ENCODE data around the gene PDE4B.

The PDE4B gene

DNA sequence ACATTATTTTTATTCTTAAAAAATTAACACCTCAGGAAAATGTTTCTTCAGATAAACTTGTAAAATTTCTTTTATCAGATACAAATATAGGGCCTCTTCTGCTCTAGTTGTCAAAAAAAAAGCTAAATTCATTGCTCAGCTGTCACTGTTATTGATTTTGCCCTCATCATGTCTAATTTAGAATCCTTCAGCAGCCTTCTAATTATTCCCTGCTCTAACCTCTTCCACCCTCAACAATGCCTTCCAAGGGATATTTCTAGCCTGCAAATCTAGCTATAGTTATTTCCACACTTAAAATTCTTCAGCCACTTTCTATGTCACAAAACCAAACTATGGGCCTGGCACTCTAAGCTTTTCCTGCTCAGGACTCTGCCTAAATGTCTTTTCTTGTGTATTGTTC lies 25.2 kb downstream of the PDE4B start:
- H3K9me3 ChIP-seq (replicated peaks; ENCODE audit: low read length) = no peaks in the 10 kb centered on the region
- H3K4me3 ChIP-seq (ENCODE audit: low read length) = no peak overlapping the region
- no peak overlapping the region for H3K4me2 ChIP-seq (ENCODE audit: low read length)
- H3K36me3 ChIP-seq (ENCODE audit: insufficient read depth, low read length) = no peaks in the 10 kb centered on the region
- no peaks in the 10 kb centered on the region for H3K27me3 ChIP-seq (ENCODE audit: control insufficient read depth, insufficient read depth, low read length)
- H3K9ac ChIP-seq (ENCODE audit: low read depth, low read length) = no peak overlapping the region
- peaks cover 34% of the 10 kb centered on the region for H3K4me1 ChIP-seq (ENCODE audit: control insufficient read depth, insufficient read depth, low read length)

DNA sequence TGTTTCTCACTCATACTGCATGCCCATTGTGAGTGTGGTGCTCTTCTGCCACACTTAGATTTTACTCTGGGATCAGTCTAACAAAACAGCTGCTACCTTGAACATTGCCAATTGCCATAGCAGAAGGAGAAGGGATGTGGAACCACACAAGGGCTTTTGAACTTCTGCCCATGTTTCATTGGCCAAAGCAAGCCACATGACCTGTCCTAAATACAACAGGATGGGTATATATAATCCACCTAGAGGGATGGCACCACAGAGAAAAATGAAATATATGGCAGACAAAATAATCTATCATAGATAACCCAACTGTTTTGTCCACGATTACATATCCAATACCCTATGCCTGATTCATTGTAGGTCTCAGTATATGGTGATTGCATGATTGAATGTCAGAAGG lies 26.3 kb downstream of the PDE4B start:
- Histone ChIP-seq H3K36me3 (ENCODE audit: insufficient read depth, low read length) (no peaks in the 10 kb centered on the region), H3K9ac (ENCODE audit: low read depth, low read length) (no peak overlapping the region), H3K4me2 (ENCODE audit: low read length) (no peak overlapping the region), H3K4me3 (ENCODE audit: low read length) (no peak overlapping the region), H3K9me3 (replicated peaks; ENCODE audit: low read length) (no peaks in the 10 kb centered on the region), H3K4me1 (ENCODE audit: control insufficient read depth, insufficient read depth, low read length) (peaks cover 28% of the 10 kb centered on the region), H3K27me3 (ENCODE audit: control insufficient read depth, insufficient read depth, low read length) (no peaks in the 10 kb centered on the region)

DNA sequence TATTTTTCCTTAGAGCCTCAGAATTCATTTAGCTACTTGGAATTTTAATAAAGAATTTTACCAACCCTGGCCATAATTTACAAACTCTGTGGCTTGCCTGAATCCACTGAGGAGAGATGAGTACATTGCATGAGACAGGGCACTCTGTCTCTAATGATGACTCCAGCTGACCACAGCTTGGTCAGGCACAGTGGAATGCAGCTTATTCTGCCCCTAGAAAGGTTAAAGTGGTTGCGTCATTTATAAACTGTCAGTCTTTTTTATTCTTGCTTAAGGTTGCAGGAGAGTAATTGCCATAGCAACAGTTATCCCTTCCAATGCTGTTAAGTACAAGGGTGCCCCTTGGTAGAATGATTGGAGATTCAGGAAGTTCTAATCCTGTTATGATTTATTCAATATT lies 28.3 kb downstream of the PDE4B start:
- peak overlapping the region; percentile 55 for H3K9ac ChIP-seq (ENCODE audit: low read depth, low read length)
- H3K27me3 ChIP-seq (ENCODE audit: control insufficient read depth, insufficient read depth, low read length) = no peaks in the 10 kb centered on the region
- H3K4me3 ChIP-seq (ENCODE audit: low read length) = no peak overlapping the region
- H3K4me1 ChIP-seq (ENCODE audit: control insufficient read depth, insufficient read depth, low read length) = peaks cover 40% of the 10 kb centered on the region
- H3K36me3 ChIP-seq (ENCODE audit: insufficient read depth, low read length) = no peaks in the 10 kb centered on the region
- H3K9me3 ChIP-seq (replicated peaks; ENCODE audit: low read length) = no peaks in the 10 kb centered on the region
- peak overlapping the region; percentile 60 for H3K4me2 ChIP-seq (ENCODE audit: low read length)

DNA sequence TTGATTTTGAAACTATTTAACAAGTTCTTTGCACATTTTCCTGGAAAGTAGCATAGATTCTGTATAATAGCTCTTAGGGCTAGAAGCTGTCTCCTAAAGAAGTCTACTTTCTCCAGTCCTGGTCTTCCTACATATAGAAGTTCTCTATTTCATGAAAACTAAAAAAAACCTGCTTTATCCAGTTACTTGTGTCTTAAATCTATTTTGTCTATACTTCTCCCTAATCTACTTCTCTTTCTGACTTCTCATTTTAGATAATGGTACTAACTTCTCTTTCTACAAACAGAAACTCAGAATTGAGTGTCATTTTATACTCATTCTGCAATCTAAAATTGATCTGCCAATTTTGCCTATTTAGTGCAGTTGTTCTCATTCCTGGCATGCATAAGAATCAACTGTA lies 28.7 kb downstream of the PDE4B start:
- no peaks in the 10 kb centered on the region for H3K27me3 ChIP-seq (ENCODE audit: control insufficient read depth, insufficient read depth, low read length)
- peak overlapping the region; percentile 47 for H3K4me2 ChIP-seq (ENCODE audit: low read length)
- H3K9ac ChIP-seq (ENCODE audit: low read depth, low read length) = peak overlapping the region; percentile 55
- H3K4me1 ChIP-seq (ENCODE audit: control insufficient read depth, insufficient read depth, low read length) = peaks cover 44% of the 10 kb centered on the region
- H3K9me3 ChIP-seq (replicated peaks; ENCODE audit: low read length) = no peaks in the 10 kb centered on the region
- no peak overlapping the region for H3K4me3 ChIP-seq (ENCODE audit: low read length)
- H3K36me3 ChIP-seq (ENCODE audit: insufficient read depth, low read length) = no peaks in the 10 kb centered on the region

DNA sequence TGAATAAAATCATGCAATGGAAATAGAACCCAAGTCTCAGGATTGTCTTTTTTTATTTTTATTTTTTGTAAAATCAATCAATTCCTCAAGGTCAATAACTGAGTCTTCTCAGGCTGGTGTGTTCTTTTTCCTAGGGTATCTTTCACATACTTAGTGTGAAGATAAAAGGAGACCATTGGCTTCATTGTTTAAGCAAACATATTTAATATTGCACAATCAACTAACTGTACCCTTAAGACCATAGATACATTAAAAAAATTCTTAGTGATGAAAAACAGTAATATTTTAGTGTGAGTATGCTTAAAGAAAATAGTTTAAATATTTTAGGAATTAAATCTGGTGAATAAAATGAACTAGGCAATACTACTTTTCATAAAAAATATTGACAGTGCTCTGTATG lies 31.4 kb downstream of the PDE4B start:
- Histone ChIP-seq H3K4me1 (ENCODE audit: control insufficient read depth, insufficient read depth, low read length) (peaks cover 58% of the 10 kb centered on the region), H3K4me2 (ENCODE audit: low read length) (no peak overlapping the region), H3K27me3 (ENCODE audit: control insufficient read depth, insufficient read depth, low read length) (no peaks in the 10 kb centered on the region), H3K9ac (ENCODE audit: low read depth, low read length) (no peak overlapping the region), H3K4me3 (ENCODE audit: low read length) (no peak overlapping the region), H3K9me3 (replicated peaks; ENCODE audit: low read length) (no peaks in the 10 kb centered on the region), H3K36me3 (ENCODE audit: insufficient read depth, low read length) (no peaks in the 10 kb centered on the region)

DNA sequence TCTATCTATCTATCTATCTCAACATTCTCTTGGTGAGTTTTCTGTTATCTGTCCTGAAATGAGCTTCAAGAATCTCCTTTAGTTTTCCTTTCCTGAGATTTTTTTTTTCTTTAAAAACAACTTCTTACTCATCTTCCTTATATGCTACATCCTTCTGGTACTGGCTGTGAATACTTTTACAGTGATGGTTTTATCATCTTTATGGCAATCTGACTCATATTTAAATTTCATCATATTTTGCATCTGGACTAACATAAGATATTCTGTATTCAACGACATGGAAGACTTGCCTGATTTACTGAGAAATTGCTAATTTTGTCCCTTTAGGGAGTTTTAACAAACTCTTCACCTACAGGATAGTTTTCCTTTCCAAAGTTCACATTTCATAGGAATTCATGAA lies 33.0 kb downstream of the PDE4B start:
- H3K4me1 ChIP-seq (ENCODE audit: control insufficient read depth, insufficient read depth, low read length) = peaks cover 46% of the 10 kb centered on the region
- no peaks in the 10 kb centered on the region for H3K9me3 ChIP-seq (replicated peaks; ENCODE audit: low read length)
- no peaks in the 10 kb centered on the region for H3K36me3 ChIP-seq (ENCODE audit: insufficient read depth, low read length)
- peak overlapping the region; percentile 25 for H3K4me2 ChIP-seq (ENCODE audit: low read length)
- H3K27me3 ChIP-seq (ENCODE audit: control insufficient read depth, insufficient read depth, low read length) = no peaks in the 10 kb centered on the region
- no peak overlapping the region for H3K4me3 ChIP-seq (ENCODE audit: low read length)
- H3K9ac ChIP-seq (ENCODE audit: low read depth, low read length) = no peak overlapping the region

DNA sequence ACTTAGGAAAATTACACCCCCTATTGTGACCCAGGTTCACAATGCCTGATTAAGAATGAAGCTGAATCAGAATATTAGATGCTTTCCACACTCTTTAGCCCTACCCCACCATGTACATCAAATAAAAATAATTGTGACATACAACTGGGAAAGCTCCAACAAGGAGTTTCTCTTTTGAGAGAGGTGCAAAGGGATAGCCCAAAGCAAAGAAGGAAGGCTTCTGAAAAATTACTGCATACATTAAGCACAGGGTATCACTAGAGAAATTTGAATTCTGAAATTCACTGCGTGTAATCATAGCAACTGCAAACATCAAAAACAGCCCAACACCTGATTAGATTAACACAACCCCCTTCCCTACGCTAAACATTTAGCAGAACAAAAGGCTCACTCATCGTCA lies 34.1 kb downstream of the PDE4B start:
- Histone ChIP-seq H3K36me3 (ENCODE audit: insufficient read depth, low read length) (no peaks in the 10 kb centered on the region), H3K4me3 (ENCODE audit: low read length) (no peak overlapping the region), H3K4me1 (ENCODE audit: control insufficient read depth, insufficient read depth, low read length) (peaks cover 40% of the 10 kb centered on the region), H3K9ac (ENCODE audit: low read depth, low read length) (no peak overlapping the region), H3K4me2 (ENCODE audit: low read length) (peak overlapping the region; percentile 33), H3K9me3 (replicated peaks; ENCODE audit: low read length) (no peaks in the 10 kb centered on the region), H3K27me3 (ENCODE audit: control insufficient read depth, insufficient read depth, low read length) (no peaks in the 10 kb centered on the region)

DNA sequence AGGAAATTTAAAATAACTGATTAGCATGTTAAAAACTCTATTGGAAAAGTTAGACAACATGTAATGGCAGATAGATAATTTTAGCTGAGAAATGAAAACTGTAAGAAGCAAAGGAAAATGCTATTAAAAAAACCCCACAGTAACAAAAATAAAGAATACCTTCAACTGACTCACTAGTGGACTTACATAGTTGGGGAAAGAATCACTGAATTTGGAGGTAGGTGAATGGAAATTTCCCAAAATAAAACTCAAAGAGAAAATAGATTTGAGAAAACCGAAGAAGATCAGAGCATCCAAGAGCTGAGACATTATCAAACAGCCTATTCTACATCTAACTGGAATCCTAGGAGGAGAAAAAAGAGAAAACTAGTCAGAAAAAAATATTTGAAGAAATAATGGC lies 34.7 kb downstream of the PDE4B start:
- Histone ChIP-seq H3K27me3 (ENCODE audit: control insufficient read depth, insufficient read depth, low read length) (no peaks in the 10 kb centered on the region), H3K4me1 (ENCODE audit: control insufficient read depth, insufficient read depth, low read length) (peaks cover 45% of the 10 kb centered on the region), H3K4me3 (ENCODE audit: low read length) (no peak overlapping the region), H3K36me3 (ENCODE audit: insufficient read depth, low read length) (no peaks in the 10 kb centered on the region), H3K9ac (ENCODE audit: low read depth, low read length) (no peak overlapping the region), H3K4me2 (ENCODE audit: low read length) (peak overlapping the region; percentile 33), H3K9me3 (replicated peaks; ENCODE audit: low read length) (no peaks in the 10 kb centered on the region)

DNA sequence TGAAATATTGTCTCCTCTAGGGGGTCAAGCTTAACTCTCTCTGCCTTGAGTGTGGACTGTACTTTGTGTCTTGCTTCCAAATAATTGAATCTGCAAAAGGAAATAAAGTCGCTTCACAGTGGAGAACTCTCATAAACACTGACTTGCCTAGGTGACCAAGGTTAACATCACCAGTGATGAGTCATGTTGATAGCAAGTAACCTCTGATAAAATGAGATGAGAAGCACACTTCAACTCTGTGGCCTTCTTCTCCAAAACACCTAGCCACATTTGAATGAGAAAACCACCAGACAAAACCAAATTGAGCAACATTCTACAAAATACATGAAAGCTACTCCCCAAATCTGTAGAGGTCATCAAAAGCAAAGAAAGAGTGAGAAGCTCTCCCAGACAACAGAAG lies 37.6 kb downstream of the PDE4B start:
- no peaks in the 10 kb centered on the region for H3K9me3 ChIP-seq (replicated peaks; ENCODE audit: low read length)
- no peak overlapping the region for H3K4me2 ChIP-seq (ENCODE audit: low read length)
- peaks cover 36% of the 10 kb centered on the region for H3K4me1 ChIP-seq (ENCODE audit: control insufficient read depth, insufficient read depth, low read length)
- no peak overlapping the region for H3K9ac ChIP-seq (ENCODE audit: low read depth, low read length)
- no peaks in the 10 kb centered on the region for H3K36me3 ChIP-seq (ENCODE audit: insufficient read depth, low read length)
- no peaks in the 10 kb centered on the region for H3K27me3 ChIP-seq (ENCODE audit: control insufficient read depth, insufficient read depth, low read length)
- no peak overlapping the region for H3K4me3 ChIP-seq (ENCODE audit: low read length)

DNA sequence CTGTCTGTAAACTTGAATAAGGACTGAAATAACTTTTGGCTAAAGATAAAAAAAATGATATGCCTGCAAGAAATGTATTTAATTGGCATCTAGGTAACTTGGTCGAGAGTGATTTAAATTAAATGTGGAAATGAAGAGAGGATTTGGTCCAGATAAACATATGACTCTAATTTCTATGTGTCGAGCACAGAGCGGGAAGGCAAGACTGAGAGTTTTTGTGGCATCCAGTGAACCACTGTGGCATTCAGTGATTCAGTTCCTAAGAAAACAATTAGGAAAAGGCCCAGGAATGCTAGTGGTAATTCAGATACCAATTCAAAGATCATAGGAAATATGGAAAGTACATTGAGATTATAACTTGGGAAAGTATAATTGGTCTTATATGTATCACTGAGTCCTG lies 39.6 kb downstream of the PDE4B start:
- Histone ChIP-seq H3K4me2 (ENCODE audit: low read length) (peak overlapping the region; percentile 13), H3K36me3 (ENCODE audit: insufficient read depth, low read length) (no peaks in the 10 kb centered on the region), H3K9ac (ENCODE audit: low read depth, low read length) (no peak overlapping the region), H3K9me3 (replicated peaks; ENCODE audit: low read length) (no peaks in the 10 kb centered on the region), H3K4me3 (ENCODE audit: low read length) (no peak overlapping the region), H3K27me3 (ENCODE audit: control insufficient read depth, insufficient read depth, low read length) (no peaks in the 10 kb centered on the region), H3K4me1 (ENCODE audit: control insufficient read depth, insufficient read depth, low read length) (peaks cover 18% of the 10 kb centered on the region)

DNA sequence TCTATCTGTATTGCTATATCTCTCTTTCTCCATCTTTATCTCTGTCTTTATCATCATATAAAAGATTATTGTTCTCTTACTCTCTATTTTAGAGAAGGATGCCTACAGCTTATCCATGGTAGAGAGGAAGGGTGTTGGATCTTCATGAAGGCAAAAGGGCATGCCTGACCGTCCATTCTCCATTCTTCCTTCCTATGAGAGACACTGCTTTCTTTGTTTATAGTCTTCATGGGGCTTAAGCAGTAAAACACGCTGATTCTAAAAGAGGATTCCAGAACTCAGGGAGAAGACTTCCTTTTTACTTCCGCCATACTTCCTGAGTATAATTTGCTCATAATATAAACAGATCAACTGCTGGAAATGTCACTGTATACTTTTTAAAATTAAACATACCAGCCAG lies 44.0 kb downstream of the PDE4B start:
- no peak overlapping the region for H3K4me3 ChIP-seq (ENCODE audit: low read length)
- no peaks in the 10 kb centered on the region for H3K36me3 ChIP-seq (ENCODE audit: insufficient read depth, low read length)
- no peaks in the 10 kb centered on the region for H3K9me3 ChIP-seq (replicated peaks; ENCODE audit: low read length)
- H3K9ac ChIP-seq (ENCODE audit: low read depth, low read length) = no peak overlapping the region
- peaks cover 13% of the 10 kb centered on the region for H3K4me1 ChIP-seq (ENCODE audit: control insufficient read depth, insufficient read depth, low read length)
- H3K4me2 ChIP-seq (ENCODE audit: low read length) = no peak overlapping the region
- H3K27me3 ChIP-seq (ENCODE audit: control insufficient read depth, insufficient read depth, low read length) = no peaks in the 10 kb centered on the region

DNA sequence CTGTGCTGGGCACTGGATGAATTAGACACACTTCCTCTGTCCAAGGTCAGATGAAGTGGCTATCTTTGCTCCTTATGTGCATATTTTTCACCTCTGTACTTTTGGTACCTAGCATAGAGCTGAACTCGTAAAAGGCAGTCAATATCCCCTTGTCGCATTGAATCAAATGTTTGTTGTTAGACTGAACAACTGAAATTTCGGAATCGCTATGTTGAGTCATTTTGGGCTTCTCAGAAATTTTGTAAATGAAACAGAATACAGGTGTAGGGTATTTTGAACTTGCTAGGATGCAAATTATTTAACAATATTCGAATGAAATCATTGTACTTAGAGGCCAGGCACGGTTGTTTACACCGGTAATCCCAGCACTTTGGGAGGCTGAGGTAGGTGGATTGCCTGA lies 48.0 kb downstream of the PDE4B start:
- Histone ChIP-seq H3K9me3 (replicated peaks; ENCODE audit: low read length) (no peaks in the 10 kb centered on the region), H3K27me3 (ENCODE audit: control insufficient read depth, insufficient read depth, low read length) (no peaks in the 10 kb centered on the region), H3K4me1 (ENCODE audit: control insufficient read depth, insufficient read depth, low read length) (no peaks in the 10 kb centered on the region), H3K9ac (ENCODE audit: low read depth, low read length) (no peak overlapping the region), H3K4me2 (ENCODE audit: low read length) (no peak overlapping the region), H3K4me3 (ENCODE audit: low read length) (no peak overlapping the region), H3K36me3 (ENCODE audit: insufficient read depth, low read length) (no peaks in the 10 kb centered on the region)
